NCI-H510A (cell line): ENCODE measurements around the gene TAF9.
"Not testable (repeated sequence)": the region's sequence is repeated elsewhere in the genome, so short reads cannot be mapped to it uniquely, and the experiment has no call there.

Experiments used
- DNase-seq: peaks from one replicate; lab custom pipeline; 2025; lab: John Stamatoyannopoulos, UW

Gene TAF9

GRCh38 chr5:69369340-69370121 is at the start of gene TAF9, which contains the start of the genes AK6 and RAD17:
TSS of gene TAF9 (minus strand) at chr5:69369520. CDS start at chr5:69365737, 3,783 bp downstream.
TSS of gene AK6 (minus strand) at chr5:69369520. CDS start at chr5:69369490, 30 bp downstream.
TSS of gene RAD17 (plus strand) at chr5:69369818. CDS start at chr5:69372209, 2,391 bp downstream.
- peak; percentile 73 for DNase-seq

- DNase-seq: no peak
Measured at GRCh38 chr5:69418554-69418953, 49.2 kb upstream of the TAF9 start.

GRCh38 chr5:69416699-69417098 is 47.4 kb upstream of the TAF9 start:
- DNase-seq: no peak

GRCh38 chr5:69416180-69416579 is 46.9 kb upstream of the TAF9 start:
- DNase-seq: no peak

GRCh38 chr5:69415584-69415958 is 46.3 kb upstream of the TAF9 start:
- no peak for DNase-seq

DNA sequence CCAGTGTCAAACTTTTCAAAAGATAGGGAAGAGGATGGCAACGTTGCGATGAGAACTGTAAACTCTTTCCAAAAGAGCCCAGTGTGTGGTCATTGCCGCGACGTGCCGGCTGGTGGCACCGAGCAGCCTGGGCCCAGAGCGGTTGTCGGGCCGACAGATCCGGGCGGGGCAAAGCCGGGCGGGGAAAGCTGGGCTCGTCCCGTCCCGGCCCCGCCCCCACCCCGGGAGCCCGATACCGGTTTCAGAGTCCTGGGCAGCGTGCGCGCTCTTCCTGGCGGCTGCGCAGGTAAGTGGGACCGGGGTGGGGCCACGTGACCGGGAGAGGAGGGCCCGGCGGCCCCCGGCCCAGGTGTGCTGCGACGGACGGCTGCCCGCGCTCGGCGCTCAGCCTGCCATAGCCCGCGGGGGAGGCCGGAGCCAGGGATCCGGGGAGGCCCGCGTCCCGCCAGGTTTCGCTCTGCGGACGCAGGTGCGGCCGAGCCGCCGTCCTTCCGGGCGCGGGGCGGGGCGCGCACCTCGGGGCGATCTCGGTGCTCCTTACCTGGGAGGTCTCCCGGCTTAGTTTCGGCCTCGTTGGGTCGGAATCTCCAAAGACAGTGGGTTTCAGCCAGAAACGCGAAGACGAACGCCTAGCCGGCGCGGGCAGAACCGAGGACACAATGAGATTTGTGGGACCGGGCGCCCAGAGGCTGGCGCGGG is 45.7 kb upstream of the TAF9 start, which contains the start of gene MARVELD2:
MARVELD2 (plus strand) TSS at position 232 of the 699 bp plus-strand sequence. CDS start 4,270 bp downstream, outside the sequence.
- DNase-seq: peak; percentile 86

GRCh38 chr5:69404659-69405330 is 35.5 kb upstream of the TAF9 start:
- DNase-seq: no peak

DNA sequence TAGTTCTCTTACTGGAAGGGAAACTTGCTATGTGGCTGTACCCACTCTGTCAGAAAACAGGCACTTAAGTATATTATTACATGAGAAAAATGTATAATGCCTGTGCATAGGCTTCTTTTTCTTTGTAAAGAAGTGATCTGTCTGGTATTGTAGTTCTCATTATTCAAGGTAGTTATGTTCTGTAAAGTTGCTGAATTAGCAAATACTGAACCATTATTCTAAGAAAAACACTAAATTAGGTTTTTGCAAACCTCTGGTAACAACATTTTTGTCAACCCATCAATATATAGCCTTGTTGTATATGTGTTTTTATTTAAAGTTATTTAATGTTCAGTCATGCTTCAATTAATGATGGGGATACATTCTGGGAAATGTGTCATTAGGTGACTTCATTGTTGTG is 9.1 kb upstream of the TAF9 start:
- DNase-seq: no peak

DNA sequence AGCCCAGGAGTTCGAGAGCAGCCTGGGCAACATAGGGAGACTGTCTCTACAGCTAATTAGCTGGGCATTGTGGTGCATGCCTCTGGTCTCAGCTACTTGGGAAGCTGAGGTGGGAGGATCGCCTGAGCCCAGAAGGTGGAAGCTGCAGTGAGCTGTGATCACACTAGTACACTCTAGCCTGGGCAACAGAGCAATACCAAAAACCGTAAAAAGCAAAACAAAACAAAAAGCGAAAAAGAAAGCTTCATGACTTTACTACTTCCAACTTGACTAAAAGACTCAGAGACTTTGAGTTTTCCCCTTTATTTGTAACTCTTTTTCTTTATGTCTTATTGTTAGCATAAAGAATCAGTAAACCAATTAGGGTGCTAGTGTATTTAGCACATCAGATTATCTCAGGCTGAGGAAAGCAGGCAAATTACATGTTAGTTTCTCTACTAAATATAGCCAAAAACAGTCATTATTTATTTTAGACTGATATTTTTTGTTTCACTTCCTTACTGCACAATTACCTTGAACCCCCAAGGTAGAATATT is 5.7 kb upstream of the TAF9 start:
- no peak for DNase-seq

DNA sequence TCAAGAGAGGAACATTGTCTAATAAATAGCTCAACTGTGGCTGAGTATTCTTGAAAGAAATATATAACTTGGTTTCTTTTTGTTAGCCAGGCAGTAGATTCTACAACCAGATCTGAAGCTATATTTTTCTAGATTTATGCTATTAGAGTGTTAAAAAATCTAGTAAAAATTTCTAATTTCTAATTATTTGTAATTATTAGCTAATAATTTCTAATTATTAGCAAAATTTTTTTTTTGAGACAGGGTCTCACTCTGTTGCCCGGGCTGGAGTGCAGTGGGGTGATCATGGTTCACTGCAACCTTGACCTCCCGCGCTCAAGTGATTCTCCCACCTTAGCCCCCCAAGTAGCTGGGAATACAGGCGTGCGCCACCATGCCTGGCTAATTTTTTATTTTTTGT is 3.1 kb upstream of the TAF9 start:
- no peak for DNase-seq

GRCh38 chr5:69370335-69370734 is 1.0 kb upstream of the TAF9 start:
- DNase-seq: not testable (repeated sequence)

GRCh38 chr5:69368458-69369339 is 621 bp downstream of the TAF9 start:
- peak; percentile 60 for DNase-seq

GRCh38 chr5:69367697-69368279 is 1.5 kb downstream of the TAF9 start:
- DNase-seq: no peak

GRCh38 chr5:69364850-69365249 is 4.5 kb downstream of the TAF9 start:
- DNase-seq: no peak

DNA sequence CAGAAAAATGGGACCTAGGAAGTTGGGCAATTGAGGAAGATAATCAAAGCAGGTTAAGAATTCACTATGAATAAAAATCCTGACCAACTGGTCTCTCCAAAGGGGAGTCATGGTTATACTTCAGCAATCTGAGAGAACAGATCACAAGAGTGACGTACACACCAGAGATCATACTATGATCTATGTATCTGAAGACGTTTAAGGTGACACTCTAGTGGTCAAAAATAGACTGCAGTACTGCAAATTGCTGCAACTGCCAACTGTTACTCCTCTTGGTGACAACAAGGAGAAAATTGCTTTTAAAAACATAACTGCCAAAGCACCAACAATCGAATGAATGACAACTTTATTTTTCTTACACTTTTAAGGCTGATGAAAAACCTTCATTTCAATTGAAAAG is 4.9 kb downstream of the TAF9 start:
- DNase-seq: no peak

- no peak for DNase-seq
Measured at GRCh38 chr5:69360442-69360841, 8.9 kb downstream of the TAF9 start.

DNA sequence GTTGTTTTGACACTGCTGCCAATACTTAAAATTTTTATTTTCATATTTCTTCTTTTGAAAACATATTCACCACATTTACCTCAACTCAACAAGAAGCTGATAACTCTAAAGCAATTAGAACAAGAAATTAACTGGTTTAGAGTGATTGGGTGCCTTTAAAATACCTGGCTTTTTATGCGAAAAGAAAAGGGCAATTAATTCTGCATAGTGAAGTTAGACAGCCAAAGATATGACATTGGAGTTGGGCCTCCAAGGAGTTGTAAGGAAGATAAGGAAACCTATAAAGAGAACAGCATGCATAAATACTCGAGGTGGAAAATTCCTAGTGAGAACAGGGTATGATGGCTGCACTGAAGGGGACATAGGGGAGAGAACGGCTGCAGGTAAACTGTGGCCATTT is 9.6 kb downstream of the TAF9 start:
- DNase-seq: no peak

DNA sequence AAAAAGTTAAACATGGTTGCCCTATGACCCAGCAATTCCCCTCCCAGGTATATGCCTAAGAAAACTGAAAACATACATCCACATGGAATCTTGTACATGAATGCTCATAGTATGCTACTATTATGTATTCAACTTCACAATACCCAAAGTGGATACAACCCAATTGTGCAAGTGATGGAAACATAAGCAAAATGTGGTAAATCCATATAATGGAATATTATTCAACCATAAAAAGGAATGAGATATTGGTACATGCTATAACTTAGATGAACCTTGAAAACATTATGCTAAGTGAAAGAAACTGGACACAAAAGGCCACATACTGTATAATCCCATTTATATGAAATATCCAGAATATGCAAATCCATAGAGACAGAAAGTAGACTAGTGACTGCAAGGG is 18.7 kb downstream of the TAF9 start:
- no peak for DNase-seq

DNA sequence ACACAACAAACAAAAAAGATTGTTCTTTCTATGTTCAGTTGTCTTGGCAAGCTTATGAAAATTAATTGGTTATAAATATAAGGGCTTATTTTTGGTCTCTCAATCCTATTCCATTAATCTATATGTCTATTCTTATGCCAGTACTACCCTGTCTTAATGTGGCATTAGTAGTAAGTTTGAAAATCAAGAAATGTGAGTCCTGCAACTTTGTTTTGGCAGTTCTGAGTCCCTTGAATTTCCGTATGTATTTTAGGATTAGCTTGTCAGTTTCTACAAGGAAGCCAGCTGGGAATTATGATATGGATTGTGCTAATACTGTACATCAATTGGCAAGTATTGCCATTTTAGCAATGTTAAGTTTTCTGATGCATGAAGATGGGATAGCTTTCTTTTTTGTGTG is 26.2 kb downstream of the TAF9 start:
- no peak for DNase-seq

DNA sequence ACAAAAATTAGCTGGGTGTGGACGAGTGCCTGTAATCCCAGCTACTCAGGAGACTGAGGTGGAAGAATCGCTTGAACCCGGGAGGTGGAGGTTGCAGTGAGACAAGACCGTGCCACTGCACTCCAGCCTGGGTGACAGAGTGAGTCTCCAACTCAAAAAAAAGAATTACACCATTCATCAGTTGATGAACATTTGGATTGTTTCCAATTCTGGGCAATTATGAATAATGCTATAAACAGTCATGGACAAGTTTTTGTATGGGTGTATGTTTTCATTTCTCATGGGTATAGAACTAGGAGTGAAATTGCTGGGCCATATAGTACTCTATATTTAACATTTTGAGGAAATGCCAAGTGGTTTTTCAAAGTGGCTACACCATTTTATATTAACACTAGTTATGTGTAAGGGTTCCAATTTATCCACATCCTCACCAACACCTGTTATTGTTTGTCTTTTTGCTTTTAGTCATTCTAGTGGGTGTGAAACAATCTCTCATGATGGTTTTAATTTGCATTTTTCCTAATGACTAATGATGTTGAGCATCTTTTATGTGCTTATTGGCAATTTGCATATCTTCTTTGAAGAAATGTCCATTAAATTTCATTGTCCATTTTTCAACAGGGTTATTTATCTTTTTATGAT is 27.7 kb downstream of the TAF9 start:
- no peak for DNase-seq
